ENCODE measurements around the gene ACAP2.

GRCh38 chr3:195269375-195270078, 173.3 kb downstream of the ACAP2 start:
- TF ChIP-seq CTCF (IDR thresholded peaks at IDR 0.05; ENCODE audit: poor library complexity, severe bottlenecking), result no peak
- no peak for TF ChIP-seq POLR2AphosphoS5 (IDR thresholded peaks at IDR 0.05)
- no peak for TF ChIP-seq REST (IDR thresholded peaks at IDR 0.05; ENCODE audit: borderline replicate concordance)
